Small intestine (tissue), 7 donors: Measurements from ENCODE around the gene TMEM186. TPM values are rescaled to one million over a fixed set of nuclear protein-coding genes. Genes with fewer than 3 reads are reported as not detected.

Experiments
- DNase-seq, 2 donors: peaks; one replicate each; pipeline versions ENCODE4 v3.0.0 to v3.0.0-alpha.2; 2013
- FAIRE-seq: peaks from 2 replicates; lab custom pipeline; 2012; peaks lifted over from hg19 to GRCh38; lab: Jason Lieb, UNC
- H3K27ac ChIP-seq, 3 donors: one replicate each; pipeline ENCODE4 v1.5.1; 2013; ENCODE audit warnings: low read length in 2 of 3, mild to moderate bottlenecking in 2 of 3, control low read depth in 1 of 3, inconsistent platforms in 1 of 3, low read depth in 1 of 3, moderate library complexity in 1 of 3
- H3K27me3 ChIP-seq, 3 donors: one replicate each; pipeline ENCODE4 v1.6.1; 2013; ENCODE audit warnings: low read length in 3 of 3, inconsistent platforms in 1 of 3; ENCODE audit not compliant: control insufficient read depth in 3 of 3, insufficient read depth in 3 of 3
- H3K36me3 ChIP-seq, 3 donors: one replicate each; pipeline ENCODE4 v1.6.1; 2013; ENCODE audit warnings: low read length in 3 of 3, inconsistent platforms in 1 of 3, low read depth in 1 of 3, mild to moderate bottlenecking in 1 of 3, moderate library complexity in 1 of 3; ENCODE audit not compliant: control insufficient read depth in 3 of 3, insufficient read depth in 2 of 3
- H3K4me1 ChIP-seq, 3 donors: one replicate each; pipeline ENCODE4 v1.6.1; 2013; ENCODE audit warnings: low read length in 2 of 3, inconsistent platforms in 1 of 3, low read depth in 1 of 3, mild to moderate bottlenecking in 1 of 3, moderate library complexity in 1 of 3; ENCODE audit not compliant: control insufficient read depth in 3 of 3, insufficient read depth in 2 of 3
- H3K4me3 ChIP-seq, 3 donors: one replicate each; pipeline ENCODE4 v1.5.1; 2013; ENCODE audit warnings: low read length in 3 of 3, control low read depth in 1 of 3, inconsistent platforms in 1 of 3, low read depth in 1 of 3, mild to moderate bottlenecking in 1 of 3, moderate library complexity in 1 of 3
- H3K9me3 ChIP-seq, 2 donors: one replicate each; pipeline ENCODE4 v1.6.1; 2013; ENCODE audit warnings: low read depth in 1 of 2, low read length in 1 of 2; ENCODE audit not compliant: control insufficient read depth in 2 of 2, insufficient read depth in 1 of 2
- WGBS, 3 donors: extraction: QIAGEN DNeasy Blood & Tissue Kit; methylation state at CpG; one replicate each; pipeline ENCODE4 v1.1.7; 2013; 5-methylcytosine and 5-hydroxymethylcytosine counted together
- polyA plus RNA-seq, 4 donors: library from polyadenylated mRNA; stranded (reverse) in 3 of 4; unstranded in 1 of 4; fragments of 200-250 nt in 3 of 4; fragments of 120-200 nt in 1 of 4; gene quantifications; one replicate each; pipeline versions ENCODE4 v1.2.1 to v1.2.3, GENCODE V29; 2013
- donor health status: healthy with polysubstance abuse.
- donor health status: control.
- donor health status: control.
- donor health status: Bipolar disorder and iron deficiency.
- donor health status: healthy.

The TMEM186 gene
- polyA plus RNA-seq, 4 donors, result 8.7 to 21.1 (median 13.0) TPM

- H3K9me3 ChIP-seq, result peaks cover 0 to 3% of the 10 kb centered on the region in 2 donors
- DNase-seq (no peak), FAIRE-seq (no peak)
- 65 to 87% (median 70%) methylated on average over 1 of the region's 1 CpG for whole genome bisulfite sequencing, 3 donors
- peaks cover 3 to 77% (median 9%) of the 10 kb centered on the region in 3 donors for H3K36me3 ChIP-seq
- H3K27ac ChIP-seq, result no peak overlapping the region
- no peak overlapping the region for H3K4me3 ChIP-seq
- no peaks in the 10 kb centered on the region for H3K4me1 ChIP-seq
- no peaks in the 10 kb centered on the region for H3K27me3 ChIP-seq
Observed at GRCh38 chr16:8775359-8775758, 22.1 kb downstream of the TMEM186 start.

- no peak overlapping the region for H3K4me3 ChIP-seq
- WGBS, 3 donors, result 47 to 81% (median 62%) methylated on average over 11 of the region's 11 CpGs
- no peak for FAIRE-seq
- peaks cover 0 to 3% of the 10 kb centered on the region in 2 donors for H3K9me3 ChIP-seq
- H3K4me1 ChIP-seq, result no peaks in the 10 kb centered on the region
- no peaks in the 10 kb centered on the region for H3K27me3 ChIP-seq
- peaks cover 3 to 73% (median 12%) of the 10 kb centered on the region in 3 donors for H3K36me3 ChIP-seq
- no peak overlapping the region for H3K27ac ChIP-seq
- DNase-seq, result peak in 1 of 2 donors; percentile 21
Observed at GRCh38 chr16:8774208-8774607, 23.2 kb downstream of the TMEM186 start.

- WGBS, 3 donors, result 20 to 51% (median 22%) methylated on average over 3 of the region's 3 CpGs
- no peak for FAIRE-seq
Observed at GRCh38 chr16:8773537-8773936, 23.9 kb downstream of the TMEM186 start.

DNA sequence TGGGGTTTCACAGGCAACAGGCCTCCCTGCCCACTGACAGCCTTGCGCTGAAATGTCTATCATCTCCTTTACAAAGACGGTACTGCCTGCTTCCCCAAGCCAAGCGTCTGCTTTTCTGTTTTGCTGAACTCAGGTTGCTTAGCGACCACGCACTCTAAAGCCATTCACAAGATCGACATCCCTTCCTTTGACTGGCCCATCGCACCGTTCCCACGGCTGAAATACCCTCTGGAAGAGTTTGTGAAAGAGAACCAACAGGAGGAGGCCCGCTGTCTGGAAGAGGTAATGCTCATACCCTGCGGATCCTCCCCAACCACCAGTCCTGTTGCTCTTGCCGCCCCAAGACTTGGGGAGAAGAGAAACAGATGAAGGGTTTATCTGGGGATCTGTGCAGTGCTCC, 28.7 kb downstream of the TMEM186 start:
- no peaks in the 10 kb centered on the region for H3K9me3 ChIP-seq
- 82 to 93% (median 92%) methylated on average over 12 of the region's 12 CpGs for WGBS, 3 donors
- no peaks in the 10 kb centered on the region for H3K4me1 ChIP-seq
- no peaks in the 10 kb centered on the region for H3K27me3 ChIP-seq
- FAIRE-seq (no peak), DNase-seq (no peak)
- peaks cover 3 to 66% (median 16%) of the 10 kb centered on the region in 3 donors for H3K36me3 ChIP-seq
- no peak overlapping the region for H3K4me3 ChIP-seq
- H3K27ac ChIP-seq, result no peak overlapping the region

More at GRCh38 chr16:8773537-8773936, 23.9 kb downstream of the TMEM186 start:
- H3K27ac ChIP-seq, result no peak overlapping the region
- DNase-seq, result peak in 1 of 2 donors; percentile 57
- H3K27me3 ChIP-seq, result no peaks in the 10 kb centered on the region
- H3K36me3 ChIP-seq, result peaks cover 3 to 72% (median 12%) of the 10 kb centered on the region in 3 donors
- H3K4me3 ChIP-seq, result no peak overlapping the region
- H3K4me1 ChIP-seq, result no peaks in the 10 kb centered on the region
- peaks cover 0 to 3% of the 10 kb centered on the region in 2 donors for H3K9me3 ChIP-seq

- FAIRE-seq (no peak), DNase-seq (no peak)
- Histone ChIP-seq H3K36me3 (peaks cover 3 to 66% (median 16%) of the 10 kb centered on the region in 3 donors), H3K27me3 (no peaks in the 10 kb centered on the region), H3K4me1 (no peaks in the 10 kb centered on the region), H3K9me3 (no peaks in the 10 kb centered on the region), H3K4me3 (no peak overlapping the region), H3K27ac (no peak overlapping the region)
- WGBS, 3 donors, result 95 to 97% (median 96%) methylated on average over 12 of the region's 12 CpGs
Observed at GRCh38 chr16:8768283-8768682, 29.2 kb downstream of the TMEM186 start.

GRCh38 chr16:8767176-8767575, 30.3 kb downstream of the TMEM186 start:
- DNase-seq, result no peak
- FAIRE-seq, result no peak
- Histone ChIP-seq H3K9me3 (no peaks in the 10 kb centered on the region), H3K27me3 (no peaks in the 10 kb centered on the region), H3K27ac (no peak overlapping the region), H3K4me1 (no peaks in the 10 kb centered on the region), H3K4me3 (no peak overlapping the region), H3K36me3 (peaks cover 0 to 68% (median 10%) of the 10 kb centered on the region in 3 donors)
- WGBS, 3 donors, result 92 to 96% (median 96%) methylated on average over 8 of the region's 8 CpGs

DNA sequence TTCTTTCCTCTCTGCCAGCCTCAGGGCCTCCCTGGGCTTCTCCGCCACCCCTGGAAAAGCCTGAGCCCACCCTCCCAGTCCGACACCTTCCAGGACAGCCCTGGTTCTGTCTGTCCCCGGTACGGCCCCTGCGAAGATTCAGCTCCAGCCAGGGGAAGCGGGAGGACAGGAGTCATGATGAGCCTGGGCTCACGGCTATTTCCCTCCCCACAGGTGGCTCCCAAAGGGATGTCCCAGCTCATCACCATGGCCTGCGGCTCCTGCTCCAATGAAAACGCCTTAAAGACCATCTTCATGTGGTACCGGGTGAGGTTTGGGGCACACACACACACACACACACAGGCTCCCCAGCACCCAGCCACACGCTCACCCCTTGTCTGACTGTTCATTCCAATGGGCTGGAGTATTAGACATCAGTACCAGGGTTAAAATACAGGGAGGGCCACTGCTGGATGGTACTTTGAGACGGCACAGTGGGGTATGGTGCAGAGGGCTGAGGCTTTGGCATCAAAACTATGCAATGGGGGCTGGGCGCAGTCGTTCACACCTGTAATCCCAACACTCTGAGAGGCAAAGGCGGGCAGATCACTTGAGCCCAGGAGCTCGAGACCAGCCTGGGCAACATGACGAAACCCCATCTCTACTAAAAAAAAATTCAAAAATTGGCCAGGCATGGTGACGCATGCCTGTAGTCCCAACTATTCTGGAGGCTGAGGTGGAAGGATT, 32.8 kb downstream of the TMEM186 start:
- no peak for FAIRE-seq
- peaks cover 0 to 73% (median 14%) of the 10 kb centered on the region in 3 donors for H3K36me3 ChIP-seq
- no peak for DNase-seq

DNA sequence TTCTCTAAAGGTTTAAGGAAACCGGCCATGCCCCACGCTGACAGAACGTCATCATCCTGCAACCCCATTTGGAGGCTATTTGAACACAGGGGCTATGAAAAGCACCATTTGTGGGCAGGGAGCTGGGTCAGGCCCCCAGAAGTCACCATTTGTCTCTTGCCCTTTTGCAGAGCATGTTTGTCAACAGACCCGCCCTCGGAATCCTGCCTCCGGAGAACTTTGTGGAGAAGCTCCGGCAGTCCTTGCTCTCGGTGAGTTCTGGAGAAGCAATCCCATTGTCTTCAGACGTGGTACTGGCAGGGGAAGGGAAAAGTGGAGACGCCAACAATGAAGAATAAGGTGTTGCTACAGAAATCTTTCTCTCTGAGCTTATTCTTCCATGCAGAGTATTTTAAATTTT, 33.5 kb downstream of the TMEM186 start:
- Histone ChIP-seq H3K27me3 (no peaks in the 10 kb centered on the region), H3K4me1 (no peaks in the 10 kb centered on the region), H3K4me3 (no peak overlapping the region), H3K36me3 (peaks cover 0 to 72% (median 11%) of the 10 kb centered on the region in 3 donors), H3K27ac (no peak overlapping the region), H3K9me3 (no peaks in the 10 kb centered on the region)
- WGBS, 3 donors, result 74 to 92% (median 89%) methylated on average over 10 of the region's 10 CpGs
- DNase-seq, result no peak
- no peak for FAIRE-seq

More for the DNA sequence above, 32.8 kb downstream of the TMEM186 start:
- Histone ChIP-seq H3K27me3 (no peaks in the 10 kb centered on the region), H3K9me3 (no peaks in the 10 kb centered on the region), H3K4me1 (no peaks in the 10 kb centered on the region), H3K27ac (no peak overlapping the region), H3K4me3 (no peak overlapping the region)
- 91 to 94% (median 91%) methylated on average over 18 of the region's 18 CpGs for WGBS, 3 donors
